HG03342 (cell line): Measurements from ENCODE around the gene BPIFB2.
"Not testable (repeated sequence)": the region's sequence is repeated elsewhere in the genome, so short reads cannot be mapped to it uniquely, and the experiment has no call there.

Experiments
- ATAC-seq: cut with Tn5 transposase; IDR thresholded peaks from one replicate; pipeline ENCODE4 v1.9.1; 2021; ENCODE audit warnings: mild to moderate bottlenecking, moderate library complexity; ENCODE audit not compliant: unreplicated experiment

BPIFB2 gene

GRCh38 chr20:32970115-32970972 is 37.2 kb upstream of the BPIFB2 start:
- ATAC-seq, result no peak

GRCh38 chr20:32970973-32971300 is 36.6 kb upstream of the BPIFB2 start:
- no peak for ATAC-seq

GRCh38 chr20:32971703-32972161 is 35.8 kb upstream of the BPIFB2 start:
- peak; percentile 25 for ATAC-seq

- ATAC-seq, result peak; percentile 77
Observed at GRCh38 chr20:32972181-32973076, 35.1 kb upstream of the BPIFB2 start.

- ATAC-seq, result no peak
Observed at GRCh38 chr20:32973077-32973717, 34.3 kb upstream of the BPIFB2 start.

GRCh38 chr20:32974204-32975064 is 33.1 kb upstream of the BPIFB2 start:
- not testable (repeated sequence) for ATAC-seq

- not testable (repeated sequence) for ATAC-seq
Observed at GRCh38 chr20:32975121-32975520, 32.4 kb upstream of the BPIFB2 start.

GRCh38 chr20:32975698-32976674 is 31.5 kb upstream of the BPIFB2 start:
- ATAC-seq, result no peak

- no peak for ATAC-seq
Observed at GRCh38 chr20:32976746-32977145, 30.8 kb upstream of the BPIFB2 start.

- ATAC-seq, result no peak
Observed at GRCh38 chr20:32977281-32978008, 30.1 kb upstream of the BPIFB2 start.

- ATAC-seq, result no peak
Observed at GRCh38 chr20:32978009-32978335, 29.5 kb upstream of the BPIFB2 start.

- ATAC-seq, result no peak
Observed at GRCh38 chr20:32979201-32979998, 28.1 kb upstream of the BPIFB2 start.

GRCh38 chr20:32980131-32980941 is 27.2 kb upstream of the BPIFB2 start:
- ATAC-seq, result no peak

GRCh38 chr20:32980990-32981389 is 26.5 kb upstream of the BPIFB2 start:
- ATAC-seq, result no peak

GRCh38 chr20:32982617-32983458 is 24.7 kb upstream of the BPIFB2 start:
- ATAC-seq, result no peak

- ATAC-seq, result no peak
Observed at GRCh38 chr20:32983459-32984112, 23.9 kb upstream of the BPIFB2 start.
